Keratinocyte (primary cell): ENCODE data around the gene GANC.

Experiments
- EZH2 ChIP-seq: IDR thresholded peaks from one replicate; pipeline ENCODE4 v1.6.1; 2012; ENCODE audit warnings: inconsistent platforms, mild to moderate bottlenecking, low read length, moderate library complexity
- TF ChIP-seq, protein P1 (sequence below), 3 experiments: IDR thresholded peaks in 1 of 3; conservative IDR thresholded peaks in 1 of 3; optimal IDR thresholded peaks in 1 of 3; 2 replicates in 2 of 3; 3 replicates in 1 of 3; pipeline versions ENCODE3 to v1.5.1; 2011; ENCODE audit warnings: low read length in 3 of 3, mild to moderate bottlenecking in 3 of 3, moderate library complexity in 2 of 3, control low read depth in 1 of 3, inconsistent platforms in 1 of 3; ENCODE audit not compliant: insufficient read depth in 2 of 3; ENCODE audit errors: extremely low read depth in 1 of 3

DNA sequence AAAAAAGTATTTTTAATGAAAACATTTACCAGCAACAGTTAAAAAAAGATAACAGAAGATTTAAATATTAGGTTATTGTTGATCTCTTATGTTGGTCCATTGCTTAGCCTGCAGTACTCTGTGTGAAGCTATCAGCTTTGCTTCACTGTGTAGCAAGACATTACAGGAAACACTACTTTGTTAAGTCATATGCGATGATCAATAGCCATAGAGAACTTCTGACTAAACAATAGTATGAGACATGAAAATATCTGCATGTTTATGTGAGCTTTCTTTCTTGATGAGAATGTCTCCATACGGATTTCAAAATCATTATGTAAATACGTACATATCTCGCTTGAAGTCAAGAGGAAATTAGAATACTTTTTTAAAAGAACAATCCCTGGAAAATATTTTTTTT lies 59.3 kb downstream of the GANC start:
- TF ChIP-seq, protein P1, sequence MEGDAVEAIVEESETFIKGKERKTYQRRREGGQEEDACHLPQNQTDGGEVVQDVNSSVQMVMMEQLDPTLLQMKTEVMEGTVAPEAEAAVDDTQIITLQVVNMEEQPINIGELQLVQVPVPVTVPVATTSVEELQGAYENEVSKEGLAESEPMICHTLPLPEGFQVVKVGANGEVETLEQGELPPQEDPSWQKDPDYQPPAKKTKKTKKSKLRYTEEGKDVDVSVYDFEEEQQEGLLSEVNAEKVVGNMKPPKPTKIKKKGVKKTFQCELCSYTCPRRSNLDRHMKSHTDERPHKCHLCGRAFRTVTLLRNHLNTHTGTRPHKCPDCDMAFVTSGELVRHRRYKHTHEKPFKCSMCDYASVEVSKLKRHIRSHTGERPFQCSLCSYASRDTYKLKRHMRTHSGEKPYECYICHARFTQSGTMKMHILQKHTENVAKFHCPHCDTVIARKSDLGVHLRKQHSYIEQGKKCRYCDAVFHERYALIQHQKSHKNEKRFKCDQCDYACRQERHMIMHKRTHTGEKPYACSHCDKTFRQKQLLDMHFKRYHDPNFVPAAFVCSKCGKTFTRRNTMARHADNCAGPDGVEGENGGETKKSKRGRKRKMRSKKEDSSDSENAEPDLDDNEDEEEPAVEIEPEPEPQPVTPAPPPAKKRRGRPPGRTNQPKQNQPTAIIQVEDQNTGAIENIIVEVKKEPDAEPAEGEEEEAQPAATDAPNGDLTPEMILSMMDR (optimal IDR thresholded peaks at IDR 0.05 in 1 of 3, IDR thresholded peaks at IDR 0.05 in 1 of 3, conservative IDR thresholded peaks at IDR 0.05 in 1 of 3; ENCODE audit: extremely low read depth in 1 of 3, insufficient read depth in 2 of 3, low read length in 3 of 3), result no peak
- TF ChIP-seq EZH2, result no peak
